MM.1S (cell line): ENCODE measurements around the gene FAM131A.

Experiments
- DNase-seq: peaks from one replicate; pipeline ENCODE4 v3.0.0-alpha.2; 2015
- H2AFZ ChIP-seq: fragments of 300-600 bp; sonication (generic); 2 replicates; pipeline ENCODE4 v1.6.0; 2016; ENCODE audit warnings: antibody characterized with exemption, low read length
- H3F3A ChIP-seq: fragments of 300-600 bp; sonication (generic); 2 replicates; pipeline ENCODE4 v1.6.1; 2016; ENCODE audit warnings: mild to moderate bottlenecking, antibody characterized with exemption, low read length, moderate library complexity, mixed read lengths; ENCODE audit not compliant: insufficient read depth
- H3K27ac ChIP-seq: fragments of 300-600 bp; sonication (generic); 2 replicates; pipeline ENCODE4 v1.5.1; 2016; ENCODE audit warnings: mild to moderate bottlenecking, low read length
- H3K27me3 ChIP-seq: fragments of 300-600 bp; sonication (generic); replicated peaks from 2 replicates; pipeline ENCODE4 v1.6.0; 2016; ENCODE audit warnings: low read length; ENCODE audit not compliant: insufficient read depth
- H3K36me3 ChIP-seq: fragments of 300-600 bp; sonication (generic); replicated peaks from 2 replicates; pipeline ENCODE4 v1.6.1; 2016; ENCODE audit warnings: mild to moderate bottlenecking, low read length, mixed read lengths; ENCODE audit not compliant: insufficient read depth
- H3K4me1 ChIP-seq: fragments of 300-600 bp; sonication (generic); 2 replicates; pipeline ENCODE4 v1.6.1; 2016; ENCODE audit warnings: low read length, mixed read lengths
- H3K4me2 ChIP-seq: fragments of 300-600 bp; sonication (generic); 2 replicates; pipeline ENCODE4 v1.6.0; 2016; ENCODE audit warnings: low read depth, low read length
- H3K4me3 ChIP-seq: fragments of 300-600 bp; sonication (generic); 2 replicates; pipeline ENCODE4 v1.5.1; 2016; ENCODE audit warnings: low read length, mixed read lengths
- H3K79me2 ChIP-seq: fragments of 300-600 bp; sonication (generic); 2 replicates; pipeline ENCODE4 v1.6.1; 2016; ENCODE audit warnings: mixed run types, low read length, mixed read lengths
- H3K9ac ChIP-seq: fragments of 300-600 bp; sonication (generic); 2 replicates; pipeline ENCODE4 v1.6.1; 2016; ENCODE audit warnings: low read length, mixed read lengths
- H3K9me2 ChIP-seq: fragments of 300-600 bp; sonication (generic); replicated peaks from 2 replicates; pipeline ENCODE4 v1.6.1; 2016; ENCODE audit warnings: mild to moderate bottlenecking, low read length, mixed read lengths; ENCODE audit not compliant: insufficient read depth
- H3K9me3 ChIP-seq: fragments of 300-600 bp; sonication (generic); replicated peaks from 2 replicates; pipeline ENCODE4 v1.6.1; 2016; ENCODE audit warnings: mild to moderate bottlenecking, low read length, mixed read lengths; ENCODE audit not compliant: insufficient read depth
- H4K20me1 ChIP-seq: fragments of 300-600 bp; sonication (generic); 2 replicates; pipeline ENCODE4 v1.6.1; 2016; ENCODE audit warnings: mild to moderate bottlenecking, low read length, moderate library complexity, mixed read lengths; ENCODE audit not compliant: insufficient read depth
- EZH2 ChIP-seq: fragments of 300-600 bp; sonication (generic); optimal IDR thresholded peaks from 2 replicates; pipeline ENCODE3; 2017; ENCODE audit warnings: low read depth, mild to moderate bottlenecking, antibody characterized with exemption, low read length, mixed read lengths
- EZH2phosphoT487 ChIP-seq: fragments of 300-600 bp; sonication (generic); IDR thresholded peaks from 2 replicates; pipeline ENCODE4 v1.6.1; 2018; ENCODE audit warnings: antibody characterized with exemption, low read length
- TF ChIP-seq, protein P1 (sequence below): fragments of 300-600 bp; sonication (generic); IDR thresholded peaks from 2 replicates; pipeline ENCODE4 v1.5.1; 2016; ENCODE audit warnings: antibody characterized with exemption, low read length, mixed read lengths

The FAM131A gene

DNA sequence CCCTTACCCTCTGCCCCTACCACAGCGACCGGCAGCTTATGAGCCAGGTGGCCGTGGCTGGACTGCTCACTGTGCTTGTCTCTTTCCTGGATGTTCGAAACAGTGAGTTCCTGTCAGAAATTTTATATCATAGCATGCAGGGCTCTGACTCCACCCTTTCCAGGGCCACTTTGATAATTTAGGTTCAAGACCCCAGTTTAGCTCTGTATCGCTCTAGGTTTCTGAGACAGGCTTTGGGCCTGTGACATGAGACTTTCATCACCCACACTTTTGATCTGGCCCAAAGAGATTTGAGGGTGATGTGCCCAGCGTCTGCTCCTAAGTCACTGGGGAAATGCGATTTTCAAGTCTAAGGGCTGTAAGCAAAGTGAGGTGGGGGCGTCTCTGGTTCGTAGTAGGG, 29.5 kb upstream of the FAM131A start:
- Histone ChIP-seq H3K36me3 (peaks cover 49% of the 10 kb centered on the region), H2AFZ (no peak overlapping the region), H3K4me1 (no peaks in the 10 kb centered on the region), H3K27me3 (no peaks in the 10 kb centered on the region), H3K9me3 (no peaks in the 10 kb centered on the region), H3K4me3 (no peak overlapping the region), H3K9ac (no peak overlapping the region), H3K27ac (no peak overlapping the region), H3K9me2 (no peaks in the 10 kb centered on the region), H3K4me2 (no peak overlapping the region), H4K20me1 (no peaks in the 10 kb centered on the region), H3F3A (peaks cover 13% of the 10 kb centered on the region), H3K79me2 (peaks cover 21% of the 10 kb centered on the region)
- DNase-seq = no peak
- TF ChIP-seq, protein P1, sequence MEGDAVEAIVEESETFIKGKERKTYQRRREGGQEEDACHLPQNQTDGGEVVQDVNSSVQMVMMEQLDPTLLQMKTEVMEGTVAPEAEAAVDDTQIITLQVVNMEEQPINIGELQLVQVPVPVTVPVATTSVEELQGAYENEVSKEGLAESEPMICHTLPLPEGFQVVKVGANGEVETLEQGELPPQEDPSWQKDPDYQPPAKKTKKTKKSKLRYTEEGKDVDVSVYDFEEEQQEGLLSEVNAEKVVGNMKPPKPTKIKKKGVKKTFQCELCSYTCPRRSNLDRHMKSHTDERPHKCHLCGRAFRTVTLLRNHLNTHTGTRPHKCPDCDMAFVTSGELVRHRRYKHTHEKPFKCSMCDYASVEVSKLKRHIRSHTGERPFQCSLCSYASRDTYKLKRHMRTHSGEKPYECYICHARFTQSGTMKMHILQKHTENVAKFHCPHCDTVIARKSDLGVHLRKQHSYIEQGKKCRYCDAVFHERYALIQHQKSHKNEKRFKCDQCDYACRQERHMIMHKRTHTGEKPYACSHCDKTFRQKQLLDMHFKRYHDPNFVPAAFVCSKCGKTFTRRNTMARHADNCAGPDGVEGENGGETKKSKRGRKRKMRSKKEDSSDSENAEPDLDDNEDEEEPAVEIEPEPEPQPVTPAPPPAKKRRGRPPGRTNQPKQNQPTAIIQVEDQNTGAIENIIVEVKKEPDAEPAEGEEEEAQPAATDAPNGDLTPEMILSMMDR = no peak
- TF ChIP-seq EZH2phosphoT487 (no peak), EZH2 (no peak)

DNA sequence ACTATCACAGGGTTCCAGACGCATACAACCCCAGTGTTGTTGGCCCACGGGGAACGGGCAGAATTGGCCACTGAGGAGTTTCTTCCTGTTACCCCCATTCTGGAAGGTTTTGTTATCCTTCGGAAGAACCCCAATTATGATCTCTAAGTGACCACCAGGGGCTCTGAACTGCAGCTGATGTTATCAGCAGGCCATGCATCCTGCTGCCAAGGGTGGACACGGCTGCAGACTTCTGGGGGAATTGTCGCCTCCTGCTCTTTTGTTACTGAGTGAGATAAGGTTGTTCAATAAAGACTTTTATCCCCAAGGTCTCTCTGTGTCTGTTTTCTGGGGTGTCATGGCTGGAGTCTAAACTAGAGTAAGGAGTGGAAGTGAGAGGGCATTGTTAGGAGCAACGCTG, 28.7 kb upstream of the FAM131A start:
- peaks cover 13% of the 10 kb centered on the region for H3F3A ChIP-seq
- H3K4me3 ChIP-seq = no peak overlapping the region
- H3K4me2 ChIP-seq = no peak overlapping the region
- H3K9me3 ChIP-seq = no peaks in the 10 kb centered on the region
- H3K9ac ChIP-seq = no peak overlapping the region
- H3K27me3 ChIP-seq = no peaks in the 10 kb centered on the region
- no peaks in the 10 kb centered on the region for H4K20me1 ChIP-seq
- H2AFZ ChIP-seq = no peak overlapping the region
- no peaks in the 10 kb centered on the region for H3K9me2 ChIP-seq
- TF ChIP-seq EZH2 = no peak
- TF ChIP-seq EZH2phosphoT487 = no peak
- TF ChIP-seq, protein P1 = no peak
- H3K4me1 ChIP-seq = no peaks in the 10 kb centered on the region
- peaks cover 13% of the 10 kb centered on the region for H3K79me2 ChIP-seq
- H3K27ac ChIP-seq = no peak overlapping the region
- peaks cover 41% of the 10 kb centered on the region for H3K36me3 ChIP-seq
- DNase-seq = no peak

DNA sequence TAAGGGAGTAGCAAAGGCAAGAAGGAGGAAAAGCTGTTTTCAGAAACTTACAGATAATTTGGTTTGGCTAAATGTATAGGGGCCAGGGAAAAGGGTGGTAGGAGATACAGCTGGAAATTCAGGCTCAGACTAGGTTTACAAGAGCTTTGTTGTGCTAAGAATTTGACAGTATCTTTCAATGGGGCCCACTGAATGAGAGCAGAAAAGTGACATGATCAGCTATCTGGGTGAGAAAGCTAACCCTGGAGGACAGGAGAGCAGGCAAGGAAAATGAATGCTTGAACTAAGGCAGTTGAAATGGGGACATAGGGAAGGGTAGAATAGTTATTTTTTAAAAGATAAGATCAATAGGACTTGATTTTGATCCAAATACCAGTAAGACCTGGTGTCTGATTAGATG, 25.8 kb upstream of the FAM131A start:
- no peaks in the 10 kb centered on the region for H3K27me3 ChIP-seq
- H3K9me2 ChIP-seq = no peaks in the 10 kb centered on the region
- H3K36me3 ChIP-seq = peaks cover 14% of the 10 kb centered on the region; the same call in 1 of the 2 replicates
- no peak overlapping the region for H3K9ac ChIP-seq
- peaks cover 13% of the 10 kb centered on the region for H3F3A ChIP-seq
- TF ChIP-seq, protein P1 = no peak
- TF ChIP-seq EZH2phosphoT487 (no peak), EZH2 (no peak)
- peaks cover 13% of the 10 kb centered on the region for H4K20me1 ChIP-seq
- no peak overlapping the region for H3K4me2 ChIP-seq
- DNase-seq = no peak
- no peak overlapping the region for H2AFZ ChIP-seq
- no peak overlapping the region for H3K27ac ChIP-seq
- H3K9me3 ChIP-seq = no peaks in the 10 kb centered on the region
- H3K4me1 ChIP-seq = peaks cover 9% of the 10 kb centered on the region; the same call in 1 of the 2 replicates
- no peak overlapping the region for H3K4me3 ChIP-seq
- H3K79me2 ChIP-seq = peaks cover 20% of the 10 kb centered on the region
